Endothelial cell of umbilical vein (primary cell): ENCODE measurements around the gene ZIC4. TPM values are rescaled to one million over a fixed set of nuclear protein-coding genes. Genes with fewer than 3 reads are reported as not detected.

Source experiments
- BruUV-seq: library from RNA; stranded (reverse); fragments of 400-500 nt; replicated peaks from 2 replicates; lab custom pipeline; 2021; lab: Mats Ljungman, UMichigan
- CTCF ChIA-PET: fragments of 300-600, 350-600 bp; sonication (Branson Sonifier 250); formaldehyde crosslinking; loops from one replicate; lab custom pipeline; 2021; ENCODE audit warnings: antibody characterized with exemption, inconsistent platforms; lab: Charles Lee
- POLR2A ChIA-PET: fragments of 300-600, 350-600 bp; sonication (Branson Sonifier 250); formaldehyde crosslinking; loops from one replicate; lab custom pipeline; 2021; ENCODE audit warnings: antibody characterized with exemption, inconsistent platforms; lab: Charles Lee
- DNase-seq: peaks from one replicate; pipeline ENCODE4 v3.0.0-alpha.2; 2011; ENCODE audit warnings: low read depth, low spot score
- FAIRE-seq: peaks from 2 replicates; lab custom pipeline; 2011; peaks lifted over from hg19 to GRCh38; lab: Jason Lieb, UNC
- H2AFZ ChIP-seq: 2 replicates; pipeline ENCODE4 v1.6.0; 2012; ENCODE audit warnings: low read depth, low read length, control low read depth, inconsistent platforms
- H3K27ac ChIP-seq: 2 replicates; pipeline ENCODE4 v1.5.1; 2011; ENCODE audit warnings: low read depth, mild to moderate bottlenecking, control low read depth, low read length, moderate library complexity; ENCODE audit not compliant: insufficient read depth
- H3K27me3 ChIP-seq, 2 experiments: 2 replicates each; pipeline versions ENCODE4 v1.6.0 to v1.6.1; 2011; ENCODE audit warnings: low read length in 2 of 2, mixed read lengths in 1 of 2; ENCODE audit not compliant: control insufficient read depth in 2 of 2, insufficient read depth in 2 of 2
- H3K36me3 ChIP-seq, 2 experiments: 2 replicates in 1 of 2; 3 replicates in 1 of 2; pipeline ENCODE4 v1.5.1; 2011; ENCODE audit warnings: low read length in 2 of 2, mild to moderate bottlenecking in 1 of 2, moderate library complexity in 1 of 2; ENCODE audit not compliant: control insufficient read depth in 2 of 2, insufficient read depth in 2 of 2; ENCODE audit errors: extremely low read depth in 1 of 2
- H3K4me1 ChIP-seq: 3 replicates; pipeline ENCODE4 v1.5.1; 2011; ENCODE audit warnings: mild to moderate bottlenecking, low read length; ENCODE audit not compliant: control insufficient read depth, insufficient read depth; ENCODE audit errors: extremely low read depth
- H3K4me2 ChIP-seq: 2 replicates; pipeline ENCODE4 v1.6.1; 2011; ENCODE audit warnings: low read length, control low read depth, mixed read lengths; ENCODE audit not compliant: insufficient read depth
- H3K4me3 ChIP-seq, 3 experiments: fragments of 200-600 bp in 1 of 3; sonication (generic), shearing (Covaris generic) in 1 of 3; replicated peaks in 1 of 3; 2 replicates each; pipeline ENCODE4 v1.5.1; 2011 to 2016; ENCODE audit warnings: control low read depth in 3 of 3, low read length in 3 of 3, mild to moderate bottlenecking in 2 of 3, inconsistent platforms in 1 of 3, low read depth in 1 of 3, moderate library complexity in 1 of 3; ENCODE audit not compliant: insufficient read depth in 1 of 3
- H3K79me2 ChIP-seq: 2 replicates; pipeline ENCODE4 v1.6.0; 2012; ENCODE audit warnings: low read length, inconsistent platforms; ENCODE audit not compliant: control insufficient read depth, insufficient read depth
- H3K9ac ChIP-seq: replicated peaks from 2 replicates; pipeline ENCODE3; 2011; ENCODE audit warnings: low read length, control low read depth; ENCODE audit not compliant: insufficient read depth; ENCODE audit errors: extremely low read depth
- H3K9me1 ChIP-seq: replicated peaks from 3 replicates; pipeline ENCODE4 v1.6.0; 2011; ENCODE audit warnings: mild to moderate bottlenecking, low read length; ENCODE audit not compliant: control insufficient read depth, insufficient read depth; ENCODE audit errors: extremely low read depth
- H3K9me3 ChIP-seq: replicated peaks from 2 replicates; pipeline ENCODE4 v1.5.1; 2012; ENCODE audit warnings: low read length, inconsistent platforms; ENCODE audit not compliant: control insufficient read depth, insufficient read depth
- H4K20me1 ChIP-seq: replicated peaks from 2 replicates; pipeline ENCODE3; 2011; ENCODE audit warnings: mild to moderate bottlenecking, low read length; ENCODE audit not compliant: control insufficient read depth, insufficient read depth; ENCODE audit errors: extremely low read depth
- EZH2 ChIP-seq: IDR thresholded peaks from 2 replicates; pipeline ENCODE4 v1.6.1; 2012; ENCODE audit warnings: borderline replicate concordance, low read depth, mild to moderate bottlenecking, moderate library complexity, low read length, inconsistent platforms; ENCODE audit not compliant: severe bottlenecking
- FOS ChIP-seq: IDR thresholded peaks from 2 replicates; pipeline ENCODE4 v1.6.1; 2011; ENCODE audit warnings: mild to moderate bottlenecking, low read length, moderate library complexity, borderline replicate concordance; ENCODE audit not compliant: insufficient read depth
- GATA2 ChIP-seq: IDR thresholded peaks from 2 replicates; pipeline ENCODE4 v1.7.0; 2011; ENCODE audit warnings: low read depth, mild to moderate bottlenecking, moderate library complexity, mixed read lengths, low read length; ENCODE audit not compliant: insufficient read length, insufficient read depth
- JUN ChIP-seq: IDR thresholded peaks from 2 replicates; pipeline ENCODE4 v1.6.1; 2011; ENCODE audit warnings: borderline replicate concordance, low read depth; ENCODE audit not compliant: insufficient read length, insufficient read depth
- MAX ChIP-seq: IDR thresholded peaks from 2 replicates; pipeline ENCODE4 v1.6.1; 2011; ENCODE audit not compliant: insufficient read depth, insufficient read length
- MYC ChIP-seq: IDR thresholded peaks from one replicate; pipeline ENCODE4 v1.6.1; 2011; ENCODE audit warnings: mild to moderate bottlenecking, low read depth, low read length
- dilution Hi-C: fragments of 300-500 bp; cut with MboI; formaldehyde crosslinking; loops from one replicate; pipeline ENCODE4 v1.15.0; 2019; ENCODE audit warnings: low sequenced_read_pairs; ENCODE audit not compliant: extremely low pct_ligation_motif_present
- intact Hi-C: fragments of 100-400 bp; cut with micrococcal nuclease; formaldehyde crosslinking; loops from one replicate; pipeline ENCODE4 v1.10.0; 2022
- polyA plus RNA-seq, 4 experiments: library from polyadenylated mRNA; depleted of rRNA in 3 of 4; stranded (reverse) in 3 of 4; unstranded in 1 of 4; fragments of >200 nt; gene quantifications; 2 replicates each; pipeline versions ENCODE4 v1.2.1 to v1.2.3, GENCODE V29; 2011 to 2012; ENCODE audit warnings: missing spikeins in 1 of 4
- total RNA-seq: library from RNA; stranded (reverse); gene quantifications from 2 replicates; pipeline ENCODE4 v1.2.3, GENCODE V29; 2021
- TF ChIP-seq, protein P1 (sequence below), 2 donors: IDR thresholded peaks; 1 replicate in 1 of 2; 2 replicates in 1 of 2; pipeline ENCODE4 v1.5.1; 2011; ENCODE audit warnings: low read length in 2 of 2, mild to moderate bottlenecking in 2 of 2, moderate library complexity in 2 of 2, control low read depth in 1 of 2, inconsistent platforms in 1 of 2, low read depth in 1 of 2; ENCODE audit not compliant: insufficient read depth in 1 of 2; ENCODE audit errors: extremely low read depth in 1 of 2

ZIC4 gene
- total and polyA plus RNA-seq, 2 donors (not counting 3 experiments of a cell fraction or from before 2014, with no cell fraction given) = not detected

DNA sequence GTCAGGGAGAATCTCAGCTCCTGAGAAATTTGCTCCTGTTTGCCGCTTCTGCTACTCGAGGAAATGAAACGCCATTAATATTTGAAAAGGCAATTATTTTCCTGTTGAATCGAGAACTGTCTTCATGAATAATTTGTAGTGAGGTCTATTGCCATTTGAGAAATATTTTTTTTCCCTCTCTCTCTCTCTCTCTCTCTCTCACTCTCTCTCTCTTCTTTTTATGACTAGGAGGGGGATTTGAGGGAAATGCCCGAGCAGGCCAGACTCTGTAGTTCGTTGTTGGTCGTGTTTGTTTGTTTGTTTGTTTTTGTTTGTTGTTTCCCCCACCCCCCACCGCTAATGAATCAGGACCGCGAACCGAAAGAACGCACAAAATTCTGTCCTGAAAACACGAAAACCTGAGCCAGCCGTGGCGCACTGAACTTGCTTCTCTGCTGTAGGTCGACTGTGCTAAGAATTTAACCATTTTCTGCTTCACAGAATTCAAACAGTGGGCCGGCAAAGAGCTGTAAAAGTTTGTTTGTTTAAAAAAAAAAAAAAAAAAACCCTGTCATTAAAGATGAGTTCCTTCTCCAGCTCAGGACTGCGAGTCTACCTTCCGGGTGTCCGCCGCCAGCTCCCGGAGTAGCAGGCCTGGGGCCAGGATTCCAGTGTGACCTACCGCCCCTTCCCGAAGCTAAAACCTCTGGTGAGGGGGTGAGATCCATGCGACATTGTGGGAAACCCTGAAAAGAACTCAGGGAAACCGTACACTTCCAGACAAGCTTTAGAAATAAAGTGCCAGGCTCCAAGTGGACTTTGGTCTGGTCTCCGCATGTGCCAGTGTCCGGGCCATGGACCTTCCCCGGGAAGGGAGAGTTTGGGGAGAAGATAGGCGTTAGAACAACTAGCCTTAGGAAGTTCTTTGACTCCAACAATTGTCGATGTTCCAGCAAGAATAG is 12.1 kb downstream of the ZIC4 start:
- CTCF ChIA-PET = interaction anchor here (0.8 to 2.0 kb wide), 3 partner anchors 10 to 684 kb away, joined by 4 to 6 read pairs (median 5); no protein-coding TSS in a partner anchor
- H3K9me3 ChIP-seq = no peaks in the 10 kb centered on the region
- H3K4me3 ChIP-seq = peak overlapping the region in 1 of 3 experiments; percentile 29
- no peaks in the 10 kb centered on the region for H3K9me1 ChIP-seq
- FAIRE-seq = no peak
- H3K36me3 ChIP-seq = no peaks in the 10 kb centered on the region
- TF ChIP-seq EZH2 (no peak), GATA2 (no peak), JUN (no peak), FOS (no peak), MAX (no peak), MYC (no peak)
- TF ChIP-seq, protein P1, sequence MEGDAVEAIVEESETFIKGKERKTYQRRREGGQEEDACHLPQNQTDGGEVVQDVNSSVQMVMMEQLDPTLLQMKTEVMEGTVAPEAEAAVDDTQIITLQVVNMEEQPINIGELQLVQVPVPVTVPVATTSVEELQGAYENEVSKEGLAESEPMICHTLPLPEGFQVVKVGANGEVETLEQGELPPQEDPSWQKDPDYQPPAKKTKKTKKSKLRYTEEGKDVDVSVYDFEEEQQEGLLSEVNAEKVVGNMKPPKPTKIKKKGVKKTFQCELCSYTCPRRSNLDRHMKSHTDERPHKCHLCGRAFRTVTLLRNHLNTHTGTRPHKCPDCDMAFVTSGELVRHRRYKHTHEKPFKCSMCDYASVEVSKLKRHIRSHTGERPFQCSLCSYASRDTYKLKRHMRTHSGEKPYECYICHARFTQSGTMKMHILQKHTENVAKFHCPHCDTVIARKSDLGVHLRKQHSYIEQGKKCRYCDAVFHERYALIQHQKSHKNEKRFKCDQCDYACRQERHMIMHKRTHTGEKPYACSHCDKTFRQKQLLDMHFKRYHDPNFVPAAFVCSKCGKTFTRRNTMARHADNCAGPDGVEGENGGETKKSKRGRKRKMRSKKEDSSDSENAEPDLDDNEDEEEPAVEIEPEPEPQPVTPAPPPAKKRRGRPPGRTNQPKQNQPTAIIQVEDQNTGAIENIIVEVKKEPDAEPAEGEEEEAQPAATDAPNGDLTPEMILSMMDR (IDR thresholded peaks at IDR 0.05; ENCODE audit: extremely low read depth in 1 of 2, insufficient read depth in 1 of 2, low read depth in 1 of 2, low read length in 2 of 2) = no peak
- no peak for DNase-seq
- H4K20me1 ChIP-seq = no peaks in the 10 kb centered on the region
- H3K27ac ChIP-seq = no peak overlapping the region
- H3K79me2 ChIP-seq = no peaks in the 10 kb centered on the region
- no peak overlapping the region for H2AFZ ChIP-seq
- POLR2A ChIA-PET = interaction anchor here (0.6 kb wide), 1 partner anchor 29 kb away, joined by 3 read pairs; no protein-coding TSS in a partner anchor
- dilution Hi-C loops (no loop called here), intact Hi-C loops (loop anchor here (1.0 kb wide), 1 partner anchor 15 kb away; the partner anchor contains the start of gene ZIC1)
- no peak overlapping the region for H3K9ac ChIP-seq
- BruUV-seq = no TSS peak
- peaks cover 93 to 97% of the 10 kb centered on the region in 2 experiments for H3K27me3 ChIP-seq
- H3K4me1 ChIP-seq = peaks cover 6% of the 10 kb centered on the region
- peak overlapping the region; percentile 42 for H3K4me2 ChIP-seq
